Measurements from ENCODE around the gene TAGAP. TPM values are rescaled to one million over a fixed set of nuclear protein-coding genes. Genes with fewer than 3 reads are reported as not detected.

Gene TAGAP
- polyA plus RNA-seq, 4 donors = 0.45 to 3.8 (median 1.9) TPM

- Histone ChIP-seq H3K4me1 (ENCODE audit: control insufficient read depth in 3 of 3, insufficient read depth in 2 of 3, low read depth in 1 of 3, low read length in 2 of 3) (no peaks in the 10 kb centered on the region), H3K27ac (ENCODE audit: low read depth in 1 of 3, low read length in 2 of 3) (no peak overlapping the region), H3K9me3 (ENCODE audit: control insufficient read depth in 2 of 2, insufficient read depth in 1 of 2, low read depth in 1 of 2, low read length in 1 of 2) (no peaks in the 10 kb centered on the region), H3K4me3 (ENCODE audit: low read depth in 1 of 3, low read length in 3 of 3) (no peak overlapping the region), H3K36me3 (ENCODE audit: control insufficient read depth in 3 of 3, insufficient read depth in 2 of 3, low read depth in 1 of 3, low read length in 3 of 3) (no peaks in the 10 kb centered on the region), H3K27me3 (ENCODE audit: control insufficient read depth in 3 of 3, insufficient read depth in 3 of 3, low read length in 3 of 3) (peaks cover 0 to 2% (median 0%) of the 10 kb centered on the region in 3 donors)
- FAIRE-seq = no peak
- WGBS, 3 donors = 76 to 84% (median 79%) methylated on average over 2 of the region's 2 CpGs
- DNase-seq = no peak
Observed at GRCh38 chr6:159086033-159086618, 41.3 kb upstream of the TAGAP start.

GRCh38 chr6:159085396-159085895, 40.7 kb upstream of the TAGAP start:
- no peak for FAIRE-seq
- no peaks in the 10 kb centered on the region for H3K9me3 ChIP-seq (ENCODE audit: control insufficient read depth in 2 of 2, insufficient read depth in 1 of 2, low read depth in 1 of 2, low read length in 1 of 2)

GRCh38 chr6:159084493-159085091, 39.8 kb upstream of the TAGAP start:
- no peak for DNase-seq
- Histone ChIP-seq H3K36me3 (ENCODE audit: control insufficient read depth in 3 of 3, insufficient read depth in 2 of 3, low read depth in 1 of 3, low read length in 3 of 3) (no peaks in the 10 kb centered on the region), H3K9me3 (ENCODE audit: control insufficient read depth in 2 of 2, insufficient read depth in 1 of 2, low read depth in 1 of 2, low read length in 1 of 2) (no peaks in the 10 kb centered on the region), H3K4me3 (ENCODE audit: low read depth in 1 of 3, low read length in 3 of 3) (no peak overlapping the region), H3K27ac (ENCODE audit: low read depth in 1 of 3, low read length in 2 of 3) (no peak overlapping the region), H3K4me1 (ENCODE audit: control insufficient read depth in 3 of 3, insufficient read depth in 2 of 3, low read depth in 1 of 3, low read length in 2 of 3) (no peaks in the 10 kb centered on the region), H3K27me3 (ENCODE audit: control insufficient read depth in 3 of 3, insufficient read depth in 3 of 3, low read length in 3 of 3) (peaks cover 0 to 2% (median 0%) of the 10 kb centered on the region in 3 donors)
- no peak for FAIRE-seq
- WGBS, 3 donors = 85 to 89% (median 86%) methylated on average over 2 of the region's 2 CpGs

More at GRCh38 chr6:159085396-159085895, 40.7 kb upstream of the TAGAP start:
- Histone ChIP-seq H3K4me3 (ENCODE audit: low read depth in 1 of 3, low read length in 3 of 3) (no peak overlapping the region), H3K27me3 (ENCODE audit: control insufficient read depth in 3 of 3, insufficient read depth in 3 of 3, low read length in 3 of 3) (peaks cover 0 to 2% (median 0%) of the 10 kb centered on the region in 3 donors), H3K27ac (ENCODE audit: low read depth in 1 of 3, low read length in 2 of 3) (no peak overlapping the region), H3K36me3 (ENCODE audit: control insufficient read depth in 3 of 3, insufficient read depth in 2 of 3, low read depth in 1 of 3, low read length in 3 of 3) (no peaks in the 10 kb centered on the region), H3K4me1 (ENCODE audit: control insufficient read depth in 3 of 3, insufficient read depth in 2 of 3, low read depth in 1 of 3, low read length in 2 of 3) (no peaks in the 10 kb centered on the region)
- WGBS, 3 donors = 90 to 93% (median 92%) methylated on average over 7 of the region's 7 CpGs
- DNase-seq = no peak

- no peak overlapping the region for H3K27ac ChIP-seq (ENCODE audit: low read depth in 1 of 3, low read length in 2 of 3)
- 66 to 82% (median 75%) methylated on average over 2 of the region's 2 CpGs for WGBS, 3 donors
- no peak overlapping the region for H3K4me3 ChIP-seq (ENCODE audit: low read depth in 1 of 3, low read length in 3 of 3)
- no peaks in the 10 kb centered on the region for H3K36me3 ChIP-seq (ENCODE audit: control insufficient read depth in 3 of 3, insufficient read depth in 2 of 3, low read depth in 1 of 3, low read length in 3 of 3)
- peaks cover 0 to 2% (median 0%) of the 10 kb centered on the region in 3 donors for H3K27me3 ChIP-seq (ENCODE audit: control insufficient read depth in 3 of 3, insufficient read depth in 3 of 3, low read length in 3 of 3)
- FAIRE-seq = no peak
- DNase-seq = no peak
- no peaks in the 10 kb centered on the region for H3K9me3 ChIP-seq (ENCODE audit: control insufficient read depth in 2 of 2, insufficient read depth in 1 of 2, low read depth in 1 of 2, low read length in 1 of 2)
- no peaks in the 10 kb centered on the region for H3K4me1 ChIP-seq (ENCODE audit: control insufficient read depth in 3 of 3, insufficient read depth in 2 of 3, low read depth in 1 of 3, low read length in 2 of 3)
Observed at GRCh38 chr6:159083146-159083545, 38.4 kb upstream of the TAGAP start.

GRCh38 chr6:159082039-159082815, 37.4 kb upstream of the TAGAP start:
- FAIRE-seq = no peak
- Histone ChIP-seq H3K27me3 (ENCODE audit: control insufficient read depth in 3 of 3, insufficient read depth in 3 of 3, low read length in 3 of 3) (peaks cover 0 to 2% (median 0%) of the 10 kb centered on the region in 3 donors), H3K9me3 (ENCODE audit: control insufficient read depth in 2 of 2, insufficient read depth in 1 of 2, low read depth in 1 of 2, low read length in 1 of 2) (no peaks in the 10 kb centered on the region)

GRCh38 chr6:159080217-159080976, 35.6 kb upstream of the TAGAP start:
- H3K27ac ChIP-seq (ENCODE audit: low read depth in 1 of 3, low read length in 2 of 3) = no peak overlapping the region
- H3K9me3 ChIP-seq (ENCODE audit: control insufficient read depth in 2 of 2, insufficient read depth in 1 of 2, low read depth in 1 of 2, low read length in 1 of 2) = no peaks in the 10 kb centered on the region
- no peak overlapping the region for H3K4me3 ChIP-seq (ENCODE audit: low read depth in 1 of 3, low read length in 3 of 3)
- no peaks in the 10 kb centered on the region for H3K36me3 ChIP-seq (ENCODE audit: control insufficient read depth in 3 of 3, insufficient read depth in 2 of 3, low read depth in 1 of 3, low read length in 3 of 3)
- FAIRE-seq (no peak), DNase-seq (no peak)
- WGBS, 3 donors = 51 to 66% (median 56%) methylated on average over 4 of the region's 4 CpGs
- peaks cover 0 to 1% (median 0%) of the 10 kb centered on the region in 3 donors for H3K4me1 ChIP-seq (ENCODE audit: control insufficient read depth in 3 of 3, insufficient read depth in 2 of 3, low read depth in 1 of 3, low read length in 2 of 3)
- H3K27me3 ChIP-seq (ENCODE audit: control insufficient read depth in 3 of 3, insufficient read depth in 3 of 3, low read length in 3 of 3) = peaks cover 0 to 2% (median 0%) of the 10 kb centered on the region in 3 donors

More at GRCh38 chr6:159082039-159082815, 37.4 kb upstream of the TAGAP start:
- no peak overlapping the region for H3K27ac ChIP-seq (ENCODE audit: low read depth in 1 of 3, low read length in 2 of 3)
- no peak overlapping the region for H3K4me3 ChIP-seq (ENCODE audit: low read depth in 1 of 3, low read length in 3 of 3)
- WGBS, 3 donors = 71 to 82% (median 72%) methylated on average over 7 of the region's 7 CpGs
- no peaks in the 10 kb centered on the region for H3K4me1 ChIP-seq (ENCODE audit: control insufficient read depth in 3 of 3, insufficient read depth in 2 of 3, low read depth in 1 of 3, low read length in 2 of 3)
- no peak for DNase-seq
- H3K36me3 ChIP-seq (ENCODE audit: control insufficient read depth in 3 of 3, insufficient read depth in 2 of 3, low read depth in 1 of 3, low read length in 3 of 3) = no peaks in the 10 kb centered on the region

GRCh38 chr6:159079367-159079766, 34.6 kb upstream of the TAGAP start:
- Histone ChIP-seq H3K27ac (ENCODE audit: low read depth in 1 of 3, low read length in 2 of 3) (no peak overlapping the region), H3K27me3 (ENCODE audit: control insufficient read depth in 3 of 3, insufficient read depth in 3 of 3, low read length in 3 of 3) (peaks cover 0 to 2% (median 0%) of the 10 kb centered on the region in 3 donors), H3K9me3 (ENCODE audit: control insufficient read depth in 2 of 2, insufficient read depth in 1 of 2, low read depth in 1 of 2, low read length in 1 of 2) (no peaks in the 10 kb centered on the region), H3K4me3 (ENCODE audit: low read depth in 1 of 3, low read length in 3 of 3) (no peak overlapping the region), H3K4me1 (ENCODE audit: control insufficient read depth in 3 of 3, insufficient read depth in 2 of 3, low read depth in 1 of 3, low read length in 2 of 3) (peaks cover 0 to 4% (median 0%) of the 10 kb centered on the region in 3 donors), H3K36me3 (ENCODE audit: control insufficient read depth in 3 of 3, insufficient read depth in 2 of 3, low read depth in 1 of 3, low read length in 3 of 3) (no peaks in the 10 kb centered on the region)
- FAIRE-seq (no peak), DNase-seq (no peak)
- 70 to 81% (median 81%) methylated on average over 3 of the region's 3 CpGs for WGBS, 3 donors

- peaks cover 0 to 4% (median 0%) of the 10 kb centered on the region in 3 donors for H3K4me1 ChIP-seq (ENCODE audit: control insufficient read depth in 3 of 3, insufficient read depth in 2 of 3, low read depth in 1 of 3, low read length in 2 of 3)
- DNase-seq (no peak), FAIRE-seq (no peak)
- no peaks in the 10 kb centered on the region for H3K9me3 ChIP-seq (ENCODE audit: control insufficient read depth in 2 of 2, insufficient read depth in 1 of 2, low read depth in 1 of 2, low read length in 1 of 2)
- H3K36me3 ChIP-seq (ENCODE audit: control insufficient read depth in 3 of 3, insufficient read depth in 2 of 3, low read depth in 1 of 3, low read length in 3 of 3) = no peaks in the 10 kb centered on the region
- H3K4me3 ChIP-seq (ENCODE audit: low read depth in 1 of 3, low read length in 3 of 3) = no peak overlapping the region
- peaks cover 0 to 2% (median 0%) of the 10 kb centered on the region in 3 donors for H3K27me3 ChIP-seq (ENCODE audit: control insufficient read depth in 3 of 3, insufficient read depth in 3 of 3, low read length in 3 of 3)
- no peak overlapping the region for H3K27ac ChIP-seq (ENCODE audit: low read depth in 1 of 3, low read length in 2 of 3)
- 65 to 81% (median 67%) methylated on average over 13 of the region's 13 CpGs for WGBS, 3 donors
Observed at GRCh38 chr6:159077123-159077522, 32.3 kb upstream of the TAGAP start.

Measured in small intestine (tissue), 7 donors.